HG03280 (cell line): ENCODE measurements around the gene MCOLN1.
"Not testable (repeated sequence)": the region's sequence is repeated elsewhere in the genome, so short reads cannot be mapped to it uniquely, and the experiment has no call there.

ENCODE experiments used
- ATAC-seq: cut with Tn5 transposase; IDR thresholded peaks from one replicate; pipeline ENCODE4 v1.9.1; 2021; ENCODE audit warnings: mild to moderate bottlenecking, moderate library complexity; ENCODE audit not compliant: unreplicated experiment

MCOLN1 gene

GRCh38 chr19:7565332-7565731 is 42.9 kb downstream of the MCOLN1 start:
- no peak for ATAC-seq

DNA sequence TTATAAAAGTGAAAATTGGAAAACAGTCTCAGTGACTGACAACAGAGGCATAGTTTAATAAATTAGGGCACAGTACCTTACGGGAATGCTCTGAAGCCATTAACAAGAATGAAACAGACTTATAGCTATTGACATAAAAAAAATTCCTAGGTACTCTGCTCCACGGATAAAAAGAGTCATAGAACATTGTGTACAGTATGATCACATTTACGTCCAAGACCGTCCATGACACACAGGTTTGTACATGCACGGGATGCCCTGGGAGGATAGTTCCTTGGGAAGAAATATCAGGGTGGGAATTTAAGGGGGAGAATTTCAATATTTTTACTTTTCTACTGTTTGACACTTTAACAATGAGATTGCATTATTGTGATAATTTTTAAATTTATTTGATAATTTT is 48.3 kb downstream of the MCOLN1 start:
- ATAC-seq: no peak

- ATAC-seq: no peak
Measured at GRCh38 chr19:7575434-7576040, 53.1 kb downstream of the MCOLN1 start.

DNA sequence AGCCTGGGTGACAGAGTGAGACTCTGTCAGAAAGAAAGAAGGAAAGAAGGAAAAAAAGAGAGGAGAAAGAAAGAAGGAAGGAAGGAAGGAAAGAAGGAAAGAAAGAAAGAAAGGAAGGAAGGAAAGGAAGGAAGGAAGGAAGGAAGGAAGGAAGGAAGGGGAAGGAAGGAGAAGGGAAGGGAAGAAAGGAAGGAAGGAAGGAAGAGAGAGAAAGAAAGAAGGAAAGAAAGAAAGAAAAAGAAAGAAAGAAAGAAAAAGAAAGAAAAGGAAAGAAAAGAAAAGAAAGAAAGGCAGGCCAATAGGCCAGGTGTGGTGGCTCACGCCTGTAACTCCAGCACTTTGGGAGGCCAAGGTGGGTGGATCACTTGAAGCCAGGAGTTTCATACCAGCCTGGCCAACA is 55.0 kb downstream of the MCOLN1 start:
- not testable (repeated sequence) for ATAC-seq

DNA sequence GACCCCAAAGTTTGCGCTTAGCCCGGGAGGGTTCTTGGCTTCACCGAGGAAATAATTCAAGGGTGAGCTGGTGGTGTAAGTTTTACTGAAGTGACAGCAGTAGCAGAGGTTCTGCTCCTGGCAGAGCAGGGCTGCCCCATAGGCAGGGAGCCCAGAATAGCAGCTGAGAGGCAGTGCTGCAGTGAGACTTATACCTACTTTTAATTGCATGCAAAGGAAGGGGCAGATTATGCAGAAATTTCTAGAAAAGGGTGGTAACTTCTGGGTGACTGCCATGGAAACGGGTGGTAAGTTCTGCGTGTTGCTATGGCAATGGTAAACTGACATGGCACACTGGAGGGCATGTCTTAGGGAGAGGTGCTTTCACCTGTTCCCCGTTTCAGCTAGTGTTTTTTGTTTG is 55.7 kb downstream of the MCOLN1 start:
- ATAC-seq: no peak

GRCh38 chr19:7579182-7579581 is 56.8 kb downstream of the MCOLN1 start:
- ATAC-seq: no peak

GRCh38 chr19:7582446-7582845 is 60.0 kb downstream of the MCOLN1 start:
- ATAC-seq: no peak
